Measurements from ENCODE around the gene PCDHGA10. TPM values are rescaled to one million over a fixed set of nuclear protein-coding genes. Genes with fewer than 3 reads are reported as not detected.

PCDHGA10 gene
- total and polyA plus RNA-seq, 12 donors, result 0.64 to 9.7 (median 7.1) TPM

- Histone ChIP-seq H3K27ac (no peak overlapping the region), H3K4me3 (no peak overlapping the region), H3K9me3 (replicated peaks in 1 of 3) (no peaks in the 10 kb centered on the region), H3K27me3 (no peaks in the 10 kb centered on the region), H3K4me1 (replicated peaks in 1 of 2) (peaks cover 0 to 14% of the 10 kb centered on the region in 2 donors), H3K36me3 (replicated peaks in 1 of 2) (no peaks in the 10 kb centered on the region)
- intact Hi-C loops (cut with DNase I), result no loop called here
- 45 to 63% (median 55%) methylated on average over 26 to 50 of the region's 50 CpGs for WGBS, 4 donors
- no peak for TF ChIP-seq CTCF (IDR thresholded peaks at IDR 0.05)
- TF ChIP-seq POLR2A (IDR thresholded peaks at IDR 0.05), result no peak
- no peak for DNase-seq
Measured at GRCh38 chr5:141441571-141442170, 28.9 kb downstream of the PCDHGA10 start.

GRCh38 chr5:141465351-141465750, 52.6 kb downstream of the PCDHGA10 start:
- H3K36me3 ChIP-seq (replicated peaks in 1 of 2), result no peaks in the 10 kb centered on the region
- no peaks in the 10 kb centered on the region for H3K9me3 ChIP-seq (replicated peaks in 1 of 3)
- H3K27me3 ChIP-seq, result no peaks in the 10 kb centered on the region
- H3K4me3 ChIP-seq, result no peak overlapping the region
- 93 to 99% (median 97%) methylated on average over 3 of the region's 3 CpGs for WGBS, 4 donors
- intact Hi-C loops (cut with DNase I), result no loop called here
- no peak for DNase-seq
- H3K4me1 ChIP-seq (replicated peaks in 1 of 2), result no peaks in the 10 kb centered on the region
- H3K27ac ChIP-seq, result no peak overlapping the region
- TF ChIP-seq CTCF (IDR thresholded peaks at IDR 0.05), result no peak
- no peak for TF ChIP-seq POLR2A (IDR thresholded peaks at IDR 0.05)

Other genes starting within 250 kb of the PCDHGA10 start
Only the 30 nearest of the 37 such genes appear.
- gene PCDHB10, start 220.6 kb upstream of the PCDHGA10 start, total RNA-seq, result 1 to 10 TPM in 3 of 9 donors, under 1 TPM in 6; 0.18 to 2.3 (median 0.61) TPM
- 1 to 10 TPM in 1 of 3 donors, under 1 TPM in 2; 0.81 to 3.0 (median 0.88) TPM for gene PCDHB10, start 220.6 kb upstream of the PCDHGA10 start, polyA plus RNA-seq
- 1 to 10 TPM in 7 of 9 donors, under 1 TPM in 2; 0.12 to 7.1 (median 2.5) TPM for gene PCDHB11, start 213.4 kb upstream of the PCDHGA10 start, total RNA-seq
- gene PCDHB11, start 213.4 kb upstream of the PCDHGA10 start, polyA plus RNA-seq, result under 1 TPM; 0.48 to 0.81 (median 0.67) TPM
- 1 to 10 TPM in 7 of 9 donors, under 1 TPM in 2; 0.50 to 3.4 (median 1.5) TPM for gene PCDHB12, start 204.3 kb upstream of the PCDHGA10 start, total RNA-seq
- under 1 TPM; 0.40 to 0.97 (median 0.47) TPM for gene PCDHB12, start 204.3 kb upstream of the PCDHGA10 start, polyA plus RNA-seq
- 1 to 10 TPM in 8 of 9 donors, under 1 TPM in 1; 0.72 to 7.2 (median 5.9) TPM for gene PCDHB13, start 199.1 kb upstream of the PCDHGA10 start, total RNA-seq
- gene PCDHB13, start 199.1 kb upstream of the PCDHGA10 start, polyA plus RNA-seq, result 1 to 10 TPM; 1.3 to 5.4 (median 1.3) TPM
- gene PCDHB14, start 189.6 kb upstream of the PCDHGA10 start, total RNA-seq, result 1 to 10 TPM; 1.7 to 7.7 (median 3.7) TPM
- 1 to 10 TPM; 1.9 to 4.1 (median 2.2) TPM for gene PCDHB14, start 189.6 kb upstream of the PCDHGA10 start, polyA plus RNA-seq
- gene PCDHB15, start 167.6 kb upstream of the PCDHGA10 start, total RNA-seq, result 1 to 10 TPM in 7 of 9 donors, under 1 TPM in 2; 0.95 to 3.2 (median 1.4) TPM
- 1 to 10 TPM; 1.2 to 2.2 (median 1.4) TPM for gene PCDHB15, start 167.6 kb upstream of the PCDHGA10 start, polyA plus RNA-seq
- 1 to 10 TPM in 1 of 9 donors, under 1 TPM in 4, not detected in 4; 0.43 to 1.5 (median 0.53) TPM for gene SLC25A2, start 108.9 kb upstream of the PCDHGA10 start, total RNA-seq
- gene SLC25A2, start 108.9 kb upstream of the PCDHGA10 start, polyA plus RNA-seq, result under 1 TPM in 2 of 3 donors, not detected in 1; 0.07 to 0.72 TPM
- 100 to 1,000 TPM in 1 of 9 donors, 10 to 100 TPM in 8; 38.0 to 111 (median 70.9) TPM for gene TAF7, start 92.2 kb upstream of the PCDHGA10 start, total RNA-seq
- gene TAF7, start 92.2 kb upstream of the PCDHGA10 start, polyA plus RNA-seq, result 100 to 1,000 TPM in 1 of 3 donors, 10 to 100 TPM in 2; 23.9 to 132 (median 29.7) TPM
- gene PCDHGA1, start 82.5 kb upstream of the PCDHGA10 start, total RNA-seq, result under 1 TPM; 0.09 to 0.96 (median 0.28) TPM
- gene PCDHGA1, start 82.5 kb upstream of the PCDHGA10 start, polyA plus RNA-seq, result under 1 TPM; 0.13 to 0.60 (median 0.32) TPM
- gene PCDHGA2, start 74.2 kb upstream of the PCDHGA10 start, total RNA-seq, result 1 to 10 TPM in 8 of 9 donors, under 1 TPM in 1; 0.91 to 6.1 (median 2.6) TPM
- 1 to 10 TPM in 1 of 3 donors, under 1 TPM in 2; 0.27 to 2.1 (median 0.56) TPM for gene PCDHGA2, start 74.2 kb upstream of the PCDHGA10 start, polyA plus RNA-seq
- 1 to 10 TPM; 1.0 to 6.2 (median 3.0) TPM for gene PCDHGA3, start 69.2 kb upstream of the PCDHGA10 start, total RNA-seq
- 1 to 10 TPM in 1 of 3 donors, under 1 TPM in 2; 0.27 to 1.5 (median 0.80) TPM for gene PCDHGA3, start 69.2 kb upstream of the PCDHGA10 start, polyA plus RNA-seq
- gene PCDHGB1, start 62.9 kb upstream of the PCDHGA10 start, total RNA-seq, result 10 to 100 TPM in 2 of 9 donors, 1 to 10 TPM in 7; 1.6 to 16.1 (median 3.1) TPM
- gene PCDHGB1, start 62.9 kb upstream of the PCDHGA10 start, polyA plus RNA-seq, result 1 to 10 TPM in 1 of 3 donors, under 1 TPM in 2; 0.20 to 2.2 (median 0.88) TPM
- 1 to 10 TPM in 8 of 9 donors, under 1 TPM in 1; 0.97 to 9.5 (median 4.3) TPM for gene PCDHGA4, start 58.0 kb upstream of the PCDHGA10 start, total RNA-seq
- gene PCDHGA4, start 58.0 kb upstream of the PCDHGA10 start, polyA plus RNA-seq, result 1 to 10 TPM in 1 of 3 donors, under 1 TPM in 2; 0.20 to 2.4 (median 0.64) TPM
- gene PCDHGB2, start 53.0 kb upstream of the PCDHGA10 start, total RNA-seq, result 1 to 10 TPM; 1.6 to 6.3 (median 3.4) TPM
- 1 to 10 TPM in 1 of 3 donors, under 1 TPM in 2; 0.10 to 1.8 (median 0.88) TPM for gene PCDHGB2, start 53.0 kb upstream of the PCDHGA10 start, polyA plus RNA-seq
- 1 to 10 TPM in 8 of 9 donors, under 1 TPM in 1; 0.42 to 5.9 (median 2.0) TPM for gene PCDHGA5, start 48.8 kb upstream of the PCDHGA10 start, total RNA-seq
- gene PCDHGA5, start 48.8 kb upstream of the PCDHGA10 start, polyA plus RNA-seq, result under 1 TPM; 0.24 to 0.80 (median 0.79) TPM
- gene PCDHGB3, start 42.7 kb upstream of the PCDHGA10 start, total RNA-seq, result 1 to 10 TPM; 1.4 to 7.1 (median 3.1) TPM
- 1 to 10 TPM in 1 of 3 donors, under 1 TPM in 2; 0.03 to 1.0 (median 0.70) TPM for gene PCDHGB3, start 42.7 kb upstream of the PCDHGA10 start, polyA plus RNA-seq
- 1 to 10 TPM; 1.8 to 6.6 (median 2.9) TPM for gene PCDHGA6, start 39.1 kb upstream of the PCDHGA10 start, total RNA-seq
- 1 to 10 TPM in 2 of 3 donors, under 1 TPM in 1; 0.57 to 2.1 (median 1.4) TPM for gene PCDHGA6, start 39.1 kb upstream of the PCDHGA10 start, polyA plus RNA-seq
- 1 to 10 TPM in 8 of 9 donors, under 1 TPM in 1; 0.91 to 5.0 (median 1.9) TPM for gene PCDHGA7, start 30.2 kb upstream of the PCDHGA10 start, total RNA-seq
- 1 to 10 TPM in 1 of 3 donors, under 1 TPM in 2; 0.37 to 1.4 (median 0.59) TPM for gene PCDHGA7, start 30.2 kb upstream of the PCDHGA10 start, polyA plus RNA-seq
- 1 to 10 TPM; 3.3 to 9.1 (median 4.8) TPM for gene PCDHGB4, start 25.3 kb upstream of the PCDHGA10 start, total RNA-seq
- gene PCDHGB4, start 25.3 kb upstream of the PCDHGA10 start, polyA plus RNA-seq, result 1 to 10 TPM in 1 of 3 donors, under 1 TPM in 2; 0.27 to 2.2 (median 0.72) TPM
- gene PCDHGA8, start 20.4 kb upstream of the PCDHGA10 start, total RNA-seq, result 1 to 10 TPM in 4 of 9 donors, under 1 TPM in 5; 0.06 to 4.0 (median 0.94) TPM
- under 1 TPM; 0.15 to 0.48 (median 0.17) TPM for gene PCDHGA8, start 20.4 kb upstream of the PCDHGA10 start, polyA plus RNA-seq
- 10 to 100 TPM in 5 of 9 donors, 1 to 10 TPM in 4; 5.2 to 15.3 (median 11.7) TPM for gene PCDHGB5, start 15.0 kb upstream of the PCDHGA10 start, total RNA-seq
- gene PCDHGB5, start 15.0 kb upstream of the PCDHGA10 start, polyA plus RNA-seq, result 1 to 10 TPM in 2 of 3 donors, under 1 TPM in 1; 0.40 to 4.5 (median 1.2) TPM
- 1 to 10 TPM; 1.5 to 8.6 (median 5.7) TPM for gene PCDHGA9, start 10.2 kb upstream of the PCDHGA10 start, total RNA-seq
- gene PCDHGA9, start 10.2 kb upstream of the PCDHGA10 start, polyA plus RNA-seq, result 1 to 10 TPM in 2 of 3 donors, under 1 TPM in 1; 0.17 to 2.9 (median 1.3) TPM
- 10 to 100 TPM in 5 of 9 donors, 1 to 10 TPM in 4; 2.9 to 15.9 (median 11.5) TPM for gene PCDHGB6, start 5.0 kb upstream of the PCDHGA10 start, total RNA-seq
- 1 to 10 TPM in 2 of 3 donors, under 1 TPM in 1; 0.61 to 7.2 (median 1.5) TPM for gene PCDHGB6, start 5.0 kb upstream of the PCDHGA10 start, polyA plus RNA-seq
- gene PCDHGB7, start 4.7 kb downstream of the PCDHGA10 start, total RNA-seq, result 10 to 100 TPM in 8 of 9 donors, 1 to 10 TPM in 1; 3.9 to 28.1 (median 17.9) TPM
- gene PCDHGB7, start 4.7 kb downstream of the PCDHGA10 start, polyA plus RNA-seq, result 1 to 10 TPM in 2 of 3 donors, under 1 TPM in 1; 0.88 to 8.2 (median 2.7) TPM
- gene PCDHGA11, start 8.1 kb downstream of the PCDHGA10 start, total RNA-seq, result 1 to 10 TPM; 1.6 to 4.9 (median 3.2) TPM
- 1 to 10 TPM in 2 of 3 donors, under 1 TPM in 1; 0.44 to 2.0 (median 1.4) TPM for gene PCDHGA11, start 8.1 kb downstream of the PCDHGA10 start, polyA plus RNA-seq
- gene PCDHGA12, start 17.5 kb downstream of the PCDHGA10 start, total RNA-seq, result 10 to 100 TPM in 8 of 9 donors, 1 to 10 TPM in 1; 2.5 to 29.1 (median 13.9) TPM
- gene PCDHGA12, start 17.5 kb downstream of the PCDHGA10 start, polyA plus RNA-seq, result 1 to 10 TPM in 2 of 3 donors, under 1 TPM in 1; 0.34 to 5.6 (median 3.8) TPM
- gene PCDHGC3, start 63.0 kb downstream of the PCDHGA10 start, total RNA-seq, result 100 to 1,000 TPM in 1 of 9 donors, 10 to 100 TPM in 7, 1 to 10 TPM in 1; 8.7 to 103 (median 76.5) TPM
- 100 to 1,000 TPM in 1 of 3 donors, 10 to 100 TPM in 2; 70.4 to 112 (median 90.9) TPM for gene PCDHGC3, start 63.0 kb downstream of the PCDHGA10 start, polyA plus RNA-seq
- 1 to 10 TPM in 8 of 9 donors, under 1 TPM in 1; 0.30 to 6.1 (median 1.8) TPM for gene PCDHGC4, start 72.0 kb downstream of the PCDHGA10 start, total RNA-seq
- gene PCDHGC4, start 72.0 kb downstream of the PCDHGA10 start, polyA plus RNA-seq, result 1 to 10 TPM in 1 of 3 donors, under 1 TPM in 2; 0.03 to 1.0 (median 0.53) TPM
- 1 to 10 TPM in 7 of 9 donors, under 1 TPM in 2; 0.61 to 5.2 (median 3.0) TPM for gene PCDHGC5, start 76.1 kb downstream of the PCDHGA10 start, total RNA-seq
- 1 to 10 TPM in 1 of 3 donors, under 1 TPM in 2; 0.10 to 1.1 (median 0.33) TPM for gene PCDHGC5, start 76.1 kb downstream of the PCDHGA10 start, polyA plus RNA-seq
- gene DIAPH1, start 206.0 kb downstream of the PCDHGA10 start, total RNA-seq, result 10 to 100 TPM; 17.8 to 91.2 (median 54.0) TPM
- 10 to 100 TPM; 30.4 to 35.3 (median 35.0) TPM for gene DIAPH1, start 206.0 kb downstream of the PCDHGA10 start, polyA plus RNA-seq